Small intestine (tissue), 7 donors: ENCODE measurements around the gene OR4K15. TPM values are rescaled to one million over a fixed set of nuclear protein-coding genes. Genes with fewer than 3 reads are reported as not detected.

Experiments used
- DNase-seq, 2 donors: peaks; one replicate each; pipeline versions ENCODE4 v3.0.0 to v3.0.0-alpha.2; 2013
- FAIRE-seq: peaks from 2 replicates; lab custom pipeline; 2012; peaks lifted over from hg19 to GRCh38; lab: Jason Lieb, UNC
- H3K27ac ChIP-seq, 3 donors: one replicate each; pipeline ENCODE4 v1.5.1; 2013; ENCODE audit warnings: low read length in 2 of 3, mild to moderate bottlenecking in 2 of 3, control low read depth in 1 of 3, inconsistent platforms in 1 of 3, low read depth in 1 of 3, moderate library complexity in 1 of 3
- H3K27me3 ChIP-seq, 3 donors: one replicate each; pipeline ENCODE4 v1.6.1; 2013; ENCODE audit warnings: low read length in 3 of 3, inconsistent platforms in 1 of 3; ENCODE audit not compliant: control insufficient read depth in 3 of 3, insufficient read depth in 3 of 3
- H3K36me3 ChIP-seq, 3 donors: one replicate each; pipeline ENCODE4 v1.6.1; 2013; ENCODE audit warnings: low read length in 3 of 3, inconsistent platforms in 1 of 3, low read depth in 1 of 3, mild to moderate bottlenecking in 1 of 3, moderate library complexity in 1 of 3; ENCODE audit not compliant: control insufficient read depth in 3 of 3, insufficient read depth in 2 of 3
- H3K4me1 ChIP-seq, 3 donors: one replicate each; pipeline ENCODE4 v1.6.1; 2013; ENCODE audit warnings: low read length in 2 of 3, inconsistent platforms in 1 of 3, low read depth in 1 of 3, mild to moderate bottlenecking in 1 of 3, moderate library complexity in 1 of 3; ENCODE audit not compliant: control insufficient read depth in 3 of 3, insufficient read depth in 2 of 3
- H3K4me3 ChIP-seq, 3 donors: one replicate each; pipeline ENCODE4 v1.5.1; 2013; ENCODE audit warnings: low read length in 3 of 3, control low read depth in 1 of 3, inconsistent platforms in 1 of 3, low read depth in 1 of 3, mild to moderate bottlenecking in 1 of 3, moderate library complexity in 1 of 3
- H3K9me3 ChIP-seq, 2 donors: one replicate each; pipeline ENCODE4 v1.6.1; 2013; ENCODE audit warnings: low read depth in 1 of 2, low read length in 1 of 2; ENCODE audit not compliant: control insufficient read depth in 2 of 2, insufficient read depth in 1 of 2
- WGBS, 3 donors: extraction: QIAGEN DNeasy Blood & Tissue Kit; methylation state at CpG; one replicate each; pipeline ENCODE4 v1.1.7; 2013; 5-methylcytosine and 5-hydroxymethylcytosine counted together
- polyA plus RNA-seq, 4 donors: library from polyadenylated mRNA; stranded (reverse) in 3 of 4; unstranded in 1 of 4; fragments of 200-250 nt in 3 of 4; fragments of 120-200 nt in 1 of 4; gene quantifications; one replicate each; pipeline versions ENCODE4 v1.2.1 to v1.2.3, GENCODE V29; 2013
- donor health status: healthy with polysubstance abuse.
- donor health status: control.
- donor health status: control.
- donor health status: Bipolar disorder and iron deficiency.
- donor health status: healthy.

OR4K15 gene
- polyA plus RNA-seq, 4 donors = not detected

- Histone ChIP-seq H3K36me3 (no peaks in the 10 kb centered on the region), H3K4me3 (no peak within 1 kb of the TSS), H3K4me1 (no peaks in the 10 kb centered on the region), H3K27ac (no peak within 1 kb of the TSS), H3K27me3 (no peaks in the 10 kb centered on the region), H3K9me3 (peaks cover 0 to 8% of the 10 kb centered on the region in 2 donors)
- FAIRE-seq = no peak
- DNase-seq = no peak
These were observed 26.5 kb downstream of the OR4K15 start, which contains the start of gene OR4Q2 for GRCh38 chr14:20001863-20002262. OR4Q2 (plus strand) TSS chr14:20002163.

- Histone ChIP-seq H3K9me3 (peaks cover 0 to 8% of the 10 kb centered on the region in 2 donors), H3K27ac (no peak overlapping the region), H3K4me3 (no peak overlapping the region), H3K27me3 (no peaks in the 10 kb centered on the region), H3K4me1 (no peaks in the 10 kb centered on the region), H3K36me3 (no peaks in the 10 kb centered on the region)
- FAIRE-seq (no peak), DNase-seq (no peak)
- 75 to 79% (median 77%) methylated on average over 7 of the region's 7 CpGs for WGBS, 3 donors
These were observed 26.9 kb downstream of the OR4K15 start for GRCh38 chr14:20002319-20002718.

DNA sequence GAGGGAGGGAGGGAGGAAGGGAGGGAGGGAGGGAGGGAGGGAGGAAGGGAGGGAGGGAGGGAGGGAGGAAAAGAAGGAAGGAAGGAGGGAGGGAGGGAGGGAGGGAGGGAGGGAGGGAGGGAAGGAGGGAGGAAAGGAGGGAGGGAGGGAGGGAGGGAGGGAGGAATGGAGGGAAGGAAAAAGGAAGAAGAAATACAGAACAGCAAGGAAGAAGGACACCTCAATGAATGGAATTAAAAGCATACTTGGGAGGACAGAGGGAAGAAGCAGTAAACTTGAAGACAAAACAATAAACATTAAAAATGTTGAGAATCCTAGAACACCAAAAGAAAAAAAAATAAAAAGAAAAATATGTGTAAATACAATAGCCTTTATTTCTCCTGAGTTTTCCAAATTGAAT, 32.8 kb downstream of the OR4K15 start:
- no peak overlapping the region for H3K4me3 ChIP-seq
- no peaks in the 10 kb centered on the region for H3K27me3 ChIP-seq
- no peak overlapping the region for H3K27ac ChIP-seq
- H3K9me3 ChIP-seq = peaks cover 0 to 2% of the 10 kb centered on the region in 2 donors
- H3K36me3 ChIP-seq = no peaks in the 10 kb centered on the region
- no peaks in the 10 kb centered on the region for H3K4me1 ChIP-seq
- FAIRE-seq = no peak
- no peak for DNase-seq

- DNase-seq = no peak
- no peak within 1 kb of the TSS for H3K27ac ChIP-seq
- peaks cover 0 to 8% of the 10 kb centered on the region in 2 donors for H3K9me3 ChIP-seq
- no peaks in the 10 kb centered on the region for H3K36me3 ChIP-seq
- no peaks in the 10 kb centered on the region for H3K4me1 ChIP-seq
- 66 to 71% (median 70%) methylated on average over 2 of the region's 2 CpGs for WGBS, 3 donors
- no peak for FAIRE-seq
- H3K27me3 ChIP-seq = no peaks in the 10 kb centered on the region
- no peak within 1 kb of the TSS for H3K4me3 ChIP-seq
These were observed 44.0 kb downstream of the OR4K15 start, which contains the start of gene OR4K14 for GRCh38 chr14:20019257-20019865. OR4K14 (minus strand) TSS chr14:20019307; CDS start chr14:20015193, 4,114 bp downstream.

Other genes with a start within 250 kb of the OR4K15 start
- not detected for gene OR4Q3, start 232.0 kb upstream of the OR4K15 start, polyA plus RNA-seq
- gene OR4M1, start 202.1 kb upstream of the OR4K15 start, polyA plus RNA-seq = not detected
- not detected for gene OR4N2, start 171.8 kb upstream of the OR4K15 start, polyA plus RNA-seq
- gene OR4K2, start 100.4 kb upstream of the OR4K15 start, polyA plus RNA-seq = not detected
- not detected for gene OR4K5, start 55.0 kb upstream of the OR4K15 start, polyA plus RNA-seq
- not detected for gene OR4K1, start 44.7 kb upstream of the OR4K15 start, polyA plus RNA-seq
- not detected for gene OR4Q2, start 26.6 kb downstream of the OR4K15 start, polyA plus RNA-seq
- gene OR4K14, start 43.7 kb downstream of the OR4K15 start, polyA plus RNA-seq = not detected
- gene OR4K13, start 60.4 kb downstream of the OR4K15 start, polyA plus RNA-seq = not detected
- gene OR4L1, start 84.5 kb downstream of the OR4K15 start, polyA plus RNA-seq = not detected
- gene OR4K17, start 135.1 kb downstream of the OR4K15 start, polyA plus RNA-seq = not detected
- not detected for gene OR4N5, start 163.2 kb downstream of the OR4K15 start, polyA plus RNA-seq
- gene OR11G2, start 215.3 kb downstream of the OR4K15 start, polyA plus RNA-seq = not detected
- not detected for gene OR11H6, start 248.1 kb downstream of the OR4K15 start, polyA plus RNA-seq